ENCODE data around the gene STIM2.
"Not testable (repeated sequence)": the region's sequence is repeated elsewhere in the genome, so short reads cannot be mapped to it uniquely, and the experiment has no call there.

Gene STIM2

GRCh38 chr4:27020203-27020602 lies 159.6 kb downstream of the STIM2 start:
- no peak overlapping the region for H3K27ac ChIP-seq
- TF ChIP-seq CTCF (IDR thresholded peaks at IDR 0.05), result no peak
- H3K4me3 ChIP-seq, result no peak overlapping the region
- DNase-seq (ENCODE audit: low spot score), result no peak

DNA sequence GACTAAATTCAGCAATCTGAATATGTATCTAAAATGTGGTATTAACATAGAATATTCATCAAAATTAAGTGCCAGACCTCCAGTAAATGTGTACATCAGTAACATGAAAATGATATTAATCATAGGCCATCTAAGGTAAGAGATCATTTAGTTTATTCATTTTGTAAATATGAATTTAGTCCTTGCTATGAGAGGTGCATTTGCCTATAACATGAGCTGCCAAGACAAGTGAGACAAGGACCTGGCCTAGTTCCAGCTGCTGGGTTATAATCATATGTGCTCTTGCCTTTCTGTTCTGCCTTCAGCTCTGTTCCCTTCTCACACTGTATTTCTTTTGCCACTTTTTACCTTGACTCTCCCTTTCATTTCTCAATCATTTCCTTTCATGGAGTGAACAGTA lies 160.0 kb downstream of the STIM2 start:
- TF ChIP-seq CTCF (IDR thresholded peaks at IDR 0.05), result no peak
- no peak for DNase-seq (ENCODE audit: low spot score)
- H3K4me3 ChIP-seq, result no peak overlapping the region
- no peak overlapping the region for H3K27ac ChIP-seq

DNA sequence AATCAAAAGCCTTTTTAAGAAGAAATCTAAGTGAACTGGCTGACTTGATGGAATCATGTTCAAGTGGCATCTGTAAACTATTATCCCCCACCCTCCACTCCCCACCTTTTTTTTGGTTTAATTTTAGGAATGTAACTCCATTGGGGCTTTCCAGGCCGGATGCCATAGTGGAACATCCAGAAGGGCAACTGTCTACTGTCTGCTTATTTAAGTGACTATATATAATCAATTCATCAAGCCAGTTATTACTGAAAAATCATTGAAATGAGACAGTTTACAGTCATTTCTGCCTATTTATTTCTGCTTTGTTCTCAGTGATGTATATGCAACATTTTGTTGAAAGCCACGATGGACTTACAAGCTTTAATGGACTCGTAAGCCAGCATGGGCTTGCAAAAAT lies 162.3 kb downstream of the STIM2 start:
- Histone ChIP-seq H3K27ac (no peak overlapping the region), H3K4me3 (no peak overlapping the region)
- DNase-seq (ENCODE audit: low spot score), result no peak
- no peak for TF ChIP-seq CTCF (IDR thresholded peaks at IDR 0.05)

- Histone ChIP-seq H3K27ac (no peak overlapping the region), H3K4me3 (no peak overlapping the region)
- DNase-seq (ENCODE audit: low spot score), result no peak
- TF ChIP-seq CTCF (IDR thresholded peaks at IDR 0.05), result no peak
These were observed 162.7 kb downstream of the STIM2 start for GRCh38 chr4:27023366-27023765.

- Histone ChIP-seq H3K27ac (no peak overlapping the region), H3K4me3 (no peak overlapping the region)
- DNase-seq (ENCODE audit: low spot score), result no peak
- no peak for TF ChIP-seq CTCF (IDR thresholded peaks at IDR 0.05)
These were observed 164.2 kb downstream of the STIM2 start for GRCh38 chr4:27024805-27025204.

- no peak for DNase-seq (ENCODE audit: low spot score)
- TF ChIP-seq CTCF (IDR thresholded peaks at IDR 0.05), result no peak
These were observed 166.8 kb downstream of the STIM2 start for GRCh38 chr4:27027428-27027827.

GRCh38 chr4:27035127-27035526 lies 174.5 kb downstream of the STIM2 start:
- not testable (repeated sequence) for H3K4me3 ChIP-seq; DNase-seq (ENCODE audit: low spot score); H3K27ac ChIP-seq

More at GRCh38 chr4:27027428-27027827, 166.8 kb downstream of the STIM2 start:
- no peak overlapping the region for H3K27ac ChIP-seq
- H3K4me3 ChIP-seq, result no peak overlapping the region

DNA sequence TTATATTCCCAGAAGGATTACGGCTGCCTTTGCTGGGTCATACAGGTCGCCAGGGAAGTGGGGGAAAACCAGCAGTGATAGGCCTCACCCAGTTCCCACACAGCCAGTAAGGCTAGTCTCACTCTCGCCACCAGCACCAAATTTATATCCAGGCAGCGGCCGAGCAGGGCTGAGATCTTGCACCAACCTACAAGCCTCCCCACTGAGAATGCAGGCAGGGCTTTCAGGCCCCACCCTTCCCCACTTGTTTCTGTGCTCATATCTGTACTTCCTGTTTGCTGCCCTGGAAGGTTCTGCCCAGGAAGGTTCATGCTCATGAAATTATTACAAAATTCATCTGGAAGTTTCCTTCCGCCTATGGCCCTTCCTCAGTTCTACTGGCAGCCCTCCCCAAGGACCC lies 179.7 kb downstream of the STIM2 start:
- no peak overlapping the region for H3K4me3 ChIP-seq
- no peak overlapping the region for H3K27ac ChIP-seq
- no peak for DNase-seq (ENCODE audit: low spot score)
- no peak for TF ChIP-seq CTCF (IDR thresholded peaks at IDR 0.05)

Measured in coronary artery (tissue), 2 donors.